Neural cell (in vitro differentiated cells): ENCODE results near the gene EEPD1. TPM values are rescaled to one million over a fixed set of nuclear protein-coding genes. Genes with fewer than 3 reads are reported as not detected.

ENCODE experiments used
- H2AFZ ChIP-seq: fragments of 200-600, 300-800 bp; sonication (generic), shearing (Covaris generic); 2 replicates; pipeline ENCODE4 v1.6.0; 2014; ENCODE audit warnings: low read depth, mild to moderate bottlenecking, antibody characterized with exemption, low read length, moderate library complexity
- H3F3A ChIP-seq: fragments of 200-600 bp; shearing (Covaris generic); 2 replicates; pipeline ENCODE4 v1.6.1; 2016; ENCODE audit warnings: mild to moderate bottlenecking, moderate library complexity, mixed read lengths, antibody characterized with exemption, low read length; ENCODE audit not compliant: insufficient read depth, poor library complexity, severe bottlenecking
- H3K27ac ChIP-seq: fragments of 200-600, 300-800 bp; sonication (generic), shearing (Covaris generic); 2 replicates; pipeline ENCODE4 v1.5.1; 2014; ENCODE audit warnings: mild to moderate bottlenecking, low read length, moderate library complexity
- H3K27me3 ChIP-seq: fragments of 300-800, 200-600 bp; sonication (generic), shearing (Covaris generic); 2 replicates; pipeline ENCODE4 v1.6.0; 2014; ENCODE audit warnings: mild to moderate bottlenecking, low read depth, low read length, moderate library complexity; ENCODE audit not compliant: insufficient read depth
- H3K36me3 ChIP-seq: fragments of 300-800, 200-600 bp; sonication (generic), shearing (Covaris generic); 2 replicates; pipeline ENCODE4 v1.5.1; 2014; ENCODE audit warnings: mild to moderate bottlenecking, antibody characterized with exemption, low read length, moderate library complexity; ENCODE audit not compliant: insufficient read depth
- H3K4me2 ChIP-seq: fragments of 300-800, 200-600 bp; sonication (generic), shearing (Covaris generic); 2 replicates; pipeline ENCODE4 v1.6.0; 2014; ENCODE audit warnings: mild to moderate bottlenecking, low read length
- H3K4me3 ChIP-seq: fragments of 300-800, 200-600 bp; sonication (generic), shearing (Covaris generic); 2 replicates; pipeline ENCODE4 v1.5.1; 2014; ENCODE audit warnings: mild to moderate bottlenecking, low read length, moderate library complexity
- H3K79me2 ChIP-seq: fragments of 200-600 bp; shearing (Covaris generic); replicated peaks from 2 replicates; pipeline ENCODE4 v1.6.0; 2014; ENCODE audit warnings: mild to moderate bottlenecking, low read length, moderate library complexity; ENCODE audit not compliant: insufficient read depth
- H3K9ac ChIP-seq: fragments of 300-800, 200-600 bp; sonication (generic), shearing (Covaris generic); 2 replicates; pipeline ENCODE4 v1.6.1; 2016; ENCODE audit warnings: mild to moderate bottlenecking, low read length, mixed read lengths
- H3K9me2 ChIP-seq: fragments of 200-600 bp; shearing (Covaris generic); 2 replicates; pipeline ENCODE4 v1.6.1; 2016; ENCODE audit warnings: mild to moderate bottlenecking, low read length, mixed read lengths; ENCODE audit not compliant: insufficient read depth
- H3K9me3 ChIP-seq: fragments of 200-600, 300-800 bp; sonication (generic), shearing (Covaris generic); 2 replicates; pipeline ENCODE4 v1.6.1; 2016; ENCODE audit warnings: mild to moderate bottlenecking, mixed run types, low read length, moderate library complexity, mixed read lengths
- H4K20me1 ChIP-seq: fragments of 200-600 bp; shearing (Covaris generic); 2 replicates; pipeline ENCODE4 v1.6.1; 2016; ENCODE audit warnings: mild to moderate bottlenecking, mixed run types; ENCODE audit not compliant: insufficient read depth
- CTCF ChIP-seq: fragments of 450-650 bp; IDR thresholded peaks from 2 replicates; pipeline ENCODE4 v1.5.1; 2014; ENCODE audit warnings: antibody characterized with exemption, mild to moderate bottlenecking, moderate library complexity; ENCODE audit not compliant: poor library complexity, severe bottlenecking
- EP300 ChIP-seq: fragments of 450-650 bp; conservative IDR thresholded peaks from 2 replicates; pipeline ENCODE4 v1.6.1; 2014; ENCODE audit warnings: antibody characterized with exemption, mild to moderate bottlenecking, moderate library complexity; ENCODE audit not compliant: poor library complexity, severe bottlenecking
- EZH2 ChIP-seq: fragments of 200-600, 300-800 bp; shearing (Covaris generic), sonication (generic); IDR thresholded peaks from 2 replicates; pipeline ENCODE4 v1.6.1; 2014; ENCODE audit warnings: antibody characterized with exemption, low read length, borderline replicate concordance, mild to moderate bottlenecking; ENCODE audit not compliant: insufficient read depth, poor library complexity, severe bottlenecking
- MXI1 ChIP-seq: fragments of 450-650 bp; conservative IDR thresholded peaks from 2 replicates; pipeline ENCODE4 v1.6.1; 2014; ENCODE audit warnings: antibody characterized with exemption, mild to moderate bottlenecking; ENCODE audit not compliant: poor library complexity, severe bottlenecking
- POLR2AphosphoS5 ChIP-seq: IDR thresholded peaks from 2 replicates; pipeline ENCODE4 v1.6.1; 2012
- RAD21 ChIP-seq: fragments of 450-650 bp; conservative IDR thresholded peaks from 2 replicates; pipeline ENCODE4 v1.6.1; 2014; ENCODE audit warnings: antibody characterized with exemption, mild to moderate bottlenecking, moderate library complexity
- SMC3 ChIP-seq: fragments of 450-650 bp; conservative IDR thresholded peaks from 2 replicates; pipeline ENCODE4 v1.6.1; 2014; ENCODE audit warnings: antibody characterized with exemption, mild to moderate bottlenecking, moderate library complexity; ENCODE audit not compliant: poor library complexity
- TAF1 ChIP-seq: IDR thresholded peaks from 2 replicates; pipeline ENCODE4 v1.6.1; 2012; ENCODE audit warnings: low read depth
- polyA plus RNA-seq: library from polyadenylated mRNA; depleted of rRNA; stranded (reverse); fragments of >200 nt; gene quantifications from 2 replicates; pipeline ENCODE4 v1.2.3, GENCODE V29; 2014
- TF ChIP-seq, protein P1 (sequence below): IDR thresholded peaks from 2 replicates; pipeline ENCODE4 v1.6.1; 2012; ENCODE audit warnings: borderline replicate concordance

EEPD1 gene
- polyA plus RNA-seq, 1 donor from 2014 or later, result 4.2 TPM

- no peaks in the 10 kb centered on the region for H4K20me1 ChIP-seq
- no peak overlapping the region for H3K9ac ChIP-seq
- H3K27ac ChIP-seq, result no peak overlapping the region
- no peaks in the 10 kb centered on the region for H3K36me3 ChIP-seq
- no peak for TF ChIP-seq EZH2
- TF ChIP-seq SMC3, result no peak
- TF ChIP-seq, protein P1, sequence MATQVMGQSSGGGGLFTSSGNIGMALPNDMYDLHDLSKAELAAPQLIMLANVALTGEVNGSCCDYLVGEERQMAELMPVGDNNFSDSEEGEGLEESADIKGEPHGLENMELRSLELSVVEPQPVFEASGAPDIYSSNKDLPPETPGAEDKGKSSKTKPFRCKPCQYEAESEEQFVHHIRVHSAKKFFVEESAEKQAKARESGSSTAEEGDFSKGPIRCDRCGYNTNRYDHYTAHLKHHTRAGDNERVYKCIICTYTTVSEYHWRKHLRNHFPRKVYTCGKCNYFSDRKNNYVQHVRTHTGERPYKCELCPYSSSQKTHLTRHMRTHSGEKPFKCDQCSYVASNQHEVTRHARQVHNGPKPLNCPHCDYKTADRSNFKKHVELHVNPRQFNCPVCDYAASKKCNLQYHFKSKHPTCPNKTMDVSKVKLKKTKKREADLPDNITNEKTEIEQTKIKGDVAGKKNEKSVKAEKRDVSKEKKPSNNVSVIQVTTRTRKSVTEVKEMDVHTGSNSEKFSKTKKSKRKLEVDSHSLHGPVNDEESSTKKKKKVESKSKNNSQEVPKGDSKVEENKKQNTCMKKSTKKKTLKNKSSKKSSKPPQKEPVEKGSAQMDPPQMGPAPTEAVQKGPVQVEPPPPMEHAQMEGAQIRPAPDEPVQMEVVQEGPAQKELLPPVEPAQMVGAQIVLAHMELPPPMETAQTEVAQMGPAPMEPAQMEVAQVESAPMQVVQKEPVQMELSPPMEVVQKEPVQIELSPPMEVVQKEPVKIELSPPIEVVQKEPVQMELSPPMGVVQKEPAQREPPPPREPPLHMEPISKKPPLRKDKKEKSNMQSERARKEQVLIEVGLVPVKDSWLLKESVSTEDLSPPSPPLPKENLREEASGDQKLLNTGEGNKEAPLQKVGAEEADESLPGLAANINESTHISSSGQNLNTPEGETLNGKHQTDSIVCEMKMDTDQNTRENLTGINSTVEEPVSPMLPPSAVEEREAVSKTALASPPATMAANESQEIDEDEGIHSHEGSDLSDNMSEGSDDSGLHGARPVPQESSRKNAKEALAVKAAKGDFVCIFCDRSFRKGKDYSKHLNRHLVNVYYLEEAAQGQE, result no peak
- no peak for TF ChIP-seq RAD21
- TF ChIP-seq CTCF, result no peak
- TF ChIP-seq EP300, result no peak
- no peak for TF ChIP-seq TAF1
- TF ChIP-seq MXI1, result no peak
- TF ChIP-seq POLR2AphosphoS5, result no peak
- H3K9me3 ChIP-seq, result no peaks in the 10 kb centered on the region
- no peak overlapping the region for H3K4me2 ChIP-seq
- H3F3A ChIP-seq, result no peaks in the 10 kb centered on the region
- no peak overlapping the region for H2AFZ ChIP-seq
- H3K4me3 ChIP-seq, result no peak overlapping the region
- no peaks in the 10 kb centered on the region for H3K9me2 ChIP-seq
- no peaks in the 10 kb centered on the region for H3K27me3 ChIP-seq
- no peaks in the 10 kb centered on the region for H3K79me2 ChIP-seq
Observed at GRCh38 chr7:36295090-36295489, 142.0 kb downstream of the EEPD1 start.

GRCh38 chr7:36296284-36296683 is 143.2 kb downstream of the EEPD1 start:
- H3K4me2 ChIP-seq, result no peak overlapping the region
- no peaks in the 10 kb centered on the region for H3K9me2 ChIP-seq
- no peak overlapping the region for H2AFZ ChIP-seq
- TF ChIP-seq RAD21, result no peak
- no peak for TF ChIP-seq EZH2
- no peak for TF ChIP-seq TAF1
- TF ChIP-seq CTCF, result no peak
- TF ChIP-seq, protein P1, result no peak
- no peak for TF ChIP-seq EP300
- no peak for TF ChIP-seq SMC3
- TF ChIP-seq POLR2AphosphoS5, result no peak
- TF ChIP-seq MXI1, result no peak
- H3K9ac ChIP-seq, result no peak overlapping the region
- no peaks in the 10 kb centered on the region for H3K36me3 ChIP-seq
- H3K27me3 ChIP-seq, result no peaks in the 10 kb centered on the region
- H3K4me3 ChIP-seq, result no peak overlapping the region
- no peaks in the 10 kb centered on the region for H3K79me2 ChIP-seq
- no peaks in the 10 kb centered on the region for H3F3A ChIP-seq
- no peak overlapping the region for H3K27ac ChIP-seq
- no peaks in the 10 kb centered on the region for H4K20me1 ChIP-seq
- H3K9me3 ChIP-seq, result no peaks in the 10 kb centered on the region
